Head of caudate nucleus (tissue), 42 donors: ENCODE results near the gene ANKRD44.

ENCODE experiments used
- DNase-seq, 42 donors: peaks; one replicate each; pipeline versions ENCODE4 v3.0.0 to v3.0.0-alpha.2; 2020 to 2021; ENCODE audit warnings: mixed read lengths in 7 of 42
- intact Hi-C: fragments of 100-400 bp; cut with DNase I; formaldehyde crosslinking; loops from one replicate; pipeline ENCODE4 v1.15.0; 2022

Gene ANKRD44

DNA sequence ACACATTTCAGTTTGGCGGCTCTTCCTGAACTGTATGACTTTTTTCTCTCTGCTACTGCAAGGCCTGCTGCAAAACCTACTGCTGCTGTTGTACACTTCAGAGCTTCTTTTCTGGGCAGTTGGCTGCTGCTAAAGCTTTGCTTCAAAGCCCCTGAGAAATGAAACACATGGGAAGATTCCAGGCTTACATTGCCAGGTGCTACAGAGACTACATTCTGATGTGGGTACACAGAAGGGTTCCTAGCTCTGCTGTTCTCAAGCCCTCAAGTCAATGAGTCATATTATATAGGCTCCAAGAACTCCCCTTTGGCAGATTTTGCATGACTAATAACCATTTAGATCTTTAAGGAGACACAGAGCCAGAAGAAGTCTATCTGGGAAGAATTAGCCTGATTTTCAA is 371.2 kb downstream of the ANKRD44 start:
- DNase-seq, result no peak
- intact Hi-C loops, result no loop called here
